Aorta (tissue), 5 donors: Measurements from ENCODE around the gene ERI3. TPM values are rescaled to one million over a fixed set of nuclear protein-coding genes. Genes with fewer than 3 reads are reported as not detected.

Source experiments
- ATAC-seq: fragments of 200-7000 bp; cut with Tn5 transposase; one replicate; pipeline ENCODE4 v1.9.1; 2022; ENCODE audit warnings: moderate library complexity; ENCODE audit not compliant: low FRiP score
- DNase-seq, 2 donors: peaks; one replicate each; pipeline ENCODE4 v3.0.0-alpha.2; 2020
- H3K27ac ChIP-seq, 2 donors: one replicate each; pipeline ENCODE4 v1.5.1; 2013; ENCODE audit warnings: low read length in 2 of 2, mild to moderate bottlenecking in 2 of 2, moderate library complexity in 2 of 2, control low read depth in 1 of 2, inconsistent platforms in 1 of 2, low read depth in 1 of 2
- H3K27me3 ChIP-seq, 2 donors: one replicate each; pipeline ENCODE4 v1.6.1; 2013; ENCODE audit warnings: control low read depth in 1 of 2, low read length in 1 of 2, mild to moderate bottlenecking in 1 of 2, moderate library complexity in 1 of 2; ENCODE audit not compliant: insufficient read depth in 2 of 2, control insufficient read depth in 1 of 2
- H3K36me3 ChIP-seq, 2 donors: one replicate each; pipeline ENCODE4 v1.6.1; 2013; ENCODE audit warnings: control low read depth in 1 of 2, low read length in 1 of 2, mild to moderate bottlenecking in 1 of 2; ENCODE audit not compliant: insufficient read depth in 2 of 2, control insufficient read depth in 1 of 2
- H3K4me1 ChIP-seq, 2 donors: one replicate each; pipeline ENCODE4 v1.6.1; 2013; ENCODE audit warnings: low read length in 2 of 2, control low read depth in 1 of 2, mild to moderate bottlenecking in 1 of 2, moderate library complexity in 1 of 2; ENCODE audit not compliant: insufficient read depth in 2 of 2, control insufficient read depth in 1 of 2
- H3K4me3 ChIP-seq, 2 donors: one replicate each; pipeline ENCODE4 v1.5.1; 2013; ENCODE audit warnings: low read length in 2 of 2, control low read depth in 1 of 2, mild to moderate bottlenecking in 1 of 2
- H3K9me3 ChIP-seq: one replicate; pipeline ENCODE4 v1.6.1; 2013; ENCODE audit warnings: mild to moderate bottlenecking, low read length; ENCODE audit not compliant: control insufficient read depth
- WGBS, 2 donors: extraction: QIAGEN DNeasy Blood & Tissue Kit; methylation state at CpG; one replicate each; pipeline ENCODE4 v1.1.7; 2013; 5-methylcytosine and 5-hydroxymethylcytosine counted together
- intact Hi-C, 2 donors: fragments of 100-400 bp; cut with DNase I; formaldehyde crosslinking; loops; one replicate each; pipeline versions ENCODE4 v1.14.2 to v1.15.0; 2022
- polyA plus RNA-seq, 2 donors: library from polyadenylated mRNA; stranded (reverse); fragments of 200-250 nt; gene quantifications; one replicate each; pipeline ENCODE4 v1.2.3, GENCODE V29; 2013
- total RNA-seq, 2 donors: library from RNA; stranded (reverse); fragmentation: NEBNext Ultra II Directional; extraction: Animal tissue kit (Norgen Biotek cat#: 25700); gene quantifications; one replicate each; pipeline ENCODE4 v1.2.1, GENCODE V29; 2021
- donor health status: healthy with polysubstance abuse.
- donor health status: Bipolar disorder and iron deficiency.
- donor health status: DM: no; HTN: no; CAD: no.
- donor health status: DM: no; HTN: no; CAD: no.
- donor health status: DM: yes; HTN: yes; CAD: no.

The ERI3 gene
- total and polyA plus RNA-seq, 4 donors, result 31.4 to 55.2 (median 44.9) TPM

GRCh38 chr1:44237721-44238457, 117.2 kb downstream of the ERI3 start:
- ATAC-seq (peak; percentile 82), DNase-seq (peak; percentile 66 to 87)
- intact Hi-C loops, result no loop called here
- Histone ChIP-seq H3K36me3 (no peaks in the 10 kb centered on the region), H3K27me3 (no peaks in the 10 kb centered on the region), H3K4me1 (no peaks in the 10 kb centered on the region), H3K9me3 (no peaks in the 10 kb centered on the region), H3K27ac (no peak overlapping the region), H3K4me3 (no peak overlapping the region)
- 33 to 40% methylated on average over 33 of the region's 33 CpGs for WGBS, 2 donors

- no peak for ATAC-seq
These were observed 118.4 kb downstream of the ERI3 start for GRCh38 chr1:44236490-44237272.

GRCh38 chr1:44235808-44236207, 119.2 kb downstream of the ERI3 start:
- no peaks in the 10 kb centered on the region for H3K4me1 ChIP-seq
- 92 to 95% methylated on average over 5 of the region's 5 CpGs for WGBS, 2 donors
- H3K36me3 ChIP-seq, result no peaks in the 10 kb centered on the region
- intact Hi-C loops, result no loop called here
- no peaks in the 10 kb centered on the region for H3K9me3 ChIP-seq
- no peak for DNase-seq
- no peaks in the 10 kb centered on the region for H3K27me3 ChIP-seq
- no peak overlapping the region for H3K4me3 ChIP-seq
- ATAC-seq, result no peak
- no peak overlapping the region for H3K27ac ChIP-seq

More at GRCh38 chr1:44236490-44237272, 118.4 kb downstream of the ERI3 start:
- Histone ChIP-seq H3K27me3 (no peaks in the 10 kb centered on the region), H3K4me3 (no peak overlapping the region), H3K9me3 (no peaks in the 10 kb centered on the region), H3K27ac (no peak overlapping the region), H3K4me1 (no peaks in the 10 kb centered on the region), H3K36me3 (no peaks in the 10 kb centered on the region)
- intact Hi-C loops, result no loop called here
- peak in 1 of 2 donors; percentile 48 for DNase-seq
- WGBS, 2 donors, result 94% methylated on average over 7 to 8 of the region's 8 CpGs

DNA sequence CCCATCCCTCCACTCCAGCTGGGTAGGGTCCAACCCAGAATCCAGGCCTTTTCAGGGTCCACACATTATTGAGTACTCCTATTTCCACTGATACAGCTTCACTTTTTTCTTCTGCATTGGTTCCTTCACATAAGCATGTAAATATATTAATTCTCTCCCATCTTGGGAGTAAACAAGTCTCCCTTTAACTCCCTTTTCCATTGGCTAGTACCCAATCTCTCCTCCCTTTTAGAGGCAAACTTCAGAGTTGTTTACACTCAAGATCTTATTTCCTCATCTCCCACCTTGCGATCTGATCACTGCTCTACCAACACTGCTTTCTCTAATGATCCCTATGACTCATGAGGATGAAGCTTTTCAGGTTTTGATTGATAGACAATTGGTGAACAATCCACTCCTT, 121.5 kb downstream of the ERI3 start:
- intact Hi-C loops, result no loop called here
- Histone ChIP-seq H3K4me3 (no peak overlapping the region), H3K9me3 (no peaks in the 10 kb centered on the region), H3K36me3 (no peaks in the 10 kb centered on the region), H3K27me3 (no peaks in the 10 kb centered on the region), H3K4me1 (no peaks in the 10 kb centered on the region), H3K27ac (no peak overlapping the region)
- DNase-seq (no peak), ATAC-seq (no peak)
- 95% methylated on average over 1 of the region's 1 CpG for WGBS, 2 donors

DNA sequence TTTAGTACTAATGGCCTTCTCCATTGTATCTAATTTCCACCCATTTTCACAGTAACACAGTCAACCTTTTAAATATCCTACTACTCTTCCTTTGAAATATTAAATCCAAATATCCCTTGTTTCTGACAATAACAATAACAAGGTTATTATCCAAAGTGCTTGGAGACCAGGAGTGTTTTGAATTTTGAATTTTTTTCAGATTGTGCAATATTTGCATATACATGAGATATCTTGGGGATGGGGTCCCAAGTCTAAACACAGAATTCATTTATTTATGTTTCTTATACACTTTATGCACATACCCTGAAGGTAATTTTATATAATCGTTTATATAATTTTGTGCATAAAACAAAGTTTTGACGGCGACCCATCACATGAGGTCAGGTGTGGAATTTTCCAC, 124.3 kb downstream of the ERI3 start:
- WGBS, 2 donors, result 94 to 95% methylated on average over 3 of the region's 3 CpGs

DNA sequence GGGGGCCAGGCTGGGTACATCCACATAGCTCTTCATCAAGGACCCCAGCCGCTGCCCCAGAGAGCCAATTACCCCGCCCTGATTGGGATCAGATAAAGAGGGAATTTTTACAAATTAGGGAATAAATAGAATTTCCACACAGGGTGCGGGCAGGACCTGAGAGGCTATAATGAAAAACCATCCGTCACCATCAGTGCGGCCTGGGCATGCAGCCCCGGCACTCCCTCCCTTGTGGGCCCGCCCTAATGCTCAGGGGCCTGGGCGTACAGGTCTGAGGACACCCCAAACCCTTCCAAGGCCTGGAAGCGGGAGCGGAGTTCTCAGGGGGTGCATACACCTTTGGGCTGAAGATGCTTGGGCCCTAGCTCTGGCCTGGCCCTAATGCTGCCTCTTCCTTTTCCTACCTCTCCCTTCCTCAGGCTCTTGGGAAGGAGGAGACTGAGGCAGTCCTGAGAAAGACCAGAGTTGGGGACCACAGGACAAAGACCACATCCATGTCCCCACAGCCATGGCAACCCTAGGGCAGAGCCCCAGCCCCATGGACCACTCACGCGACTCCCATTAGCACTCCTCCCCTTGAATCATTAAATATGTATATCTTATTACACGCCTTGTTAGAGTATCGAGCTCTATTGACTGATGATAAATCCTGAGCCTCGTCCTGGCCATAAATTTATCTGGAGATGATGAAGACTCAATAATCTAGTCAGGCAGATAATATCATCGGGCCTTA, 125.5 kb downstream of the ERI3 start:
- Histone ChIP-seq H3K4me1 (no peaks in the 10 kb centered on the region), H3K27me3 (no peaks in the 10 kb centered on the region), H3K36me3 (no peaks in the 10 kb centered on the region), H3K27ac (no peak overlapping the region), H3K4me3 (no peak overlapping the region), H3K9me3 (no peaks in the 10 kb centered on the region)
- WGBS, 2 donors, result 95 to 96% methylated on average over 16 of the region's 16 CpGs
- ATAC-seq (no peak), DNase-seq (no peak)
- intact Hi-C loops, result loop anchor here in 1 of 2 donors (10.0 kb wide), 2 partner anchors 215 to 425 kb away; no protein-coding TSS in a partner anchor

More for the DNA sequence above, 124.3 kb downstream of the ERI3 start:
- Histone ChIP-seq H3K27ac (no peak overlapping the region), H3K9me3 (no peaks in the 10 kb centered on the region), H3K4me3 (no peak overlapping the region), H3K27me3 (no peaks in the 10 kb centered on the region), H3K36me3 (no peaks in the 10 kb centered on the region), H3K4me1 (no peaks in the 10 kb centered on the region)
- ATAC-seq (no peak), DNase-seq (no peak)
- intact Hi-C loops, result no loop called here

DNA sequence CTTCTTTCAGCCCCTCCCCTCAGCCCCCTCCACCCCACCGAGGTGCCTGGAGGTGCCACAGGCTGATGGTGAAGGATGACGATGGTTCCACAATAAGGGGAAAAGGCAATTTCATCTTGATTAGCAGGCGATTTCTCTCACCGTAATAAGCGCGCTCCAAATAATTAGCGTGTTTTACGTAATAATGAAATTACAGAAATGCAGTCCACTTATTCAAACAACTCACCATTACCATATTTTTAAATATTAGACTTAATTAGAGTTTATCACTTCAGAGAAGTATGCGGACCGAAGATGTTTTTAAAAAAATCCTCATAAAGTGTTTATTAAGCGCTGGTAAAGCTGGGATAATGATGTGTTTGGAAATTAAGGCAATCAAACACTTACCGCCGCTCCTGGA, 126.8 kb downstream of the ERI3 start:
- DNase-seq, result no peak
- Histone ChIP-seq H3K27ac (no peak overlapping the region), H3K36me3 (no peaks in the 10 kb centered on the region), H3K9me3 (no peaks in the 10 kb centered on the region), H3K27me3 (no peaks in the 10 kb centered on the region), H3K4me1 (no peaks in the 10 kb centered on the region), H3K4me3 (no peak overlapping the region)
- intact Hi-C loops, result loop anchor here in 1 of 2 donors (10.0 kb wide), 2 partner anchors 213 to 427 kb away; no protein-coding TSS in a partner anchor
- no peak for ATAC-seq
- 96 to 98% methylated on average over 13 of the region's 13 CpGs for WGBS, 2 donors

GRCh38 chr1:44227211-44227610, 127.8 kb downstream of the ERI3 start:
- H3K4me1 ChIP-seq, result no peaks in the 10 kb centered on the region
- no peaks in the 10 kb centered on the region for H3K9me3 ChIP-seq
- peak overlapping the region in 1 of 2 donors; percentile 8 for H3K27ac ChIP-seq
- H3K27me3 ChIP-seq, result no peaks in the 10 kb centered on the region
- 69 to 78% methylated on average over 1 of the region's 1 CpG for WGBS, 2 donors
- H3K4me3 ChIP-seq, result no peak overlapping the region
- intact Hi-C loops, result loop anchor here in 1 of 2 donors (10.0 kb wide), 2 partner anchors 212 to 428 kb away; no protein-coding TSS in a partner anchor
- H3K36me3 ChIP-seq, result no peaks in the 10 kb centered on the region
- DNase-seq, result no peak
- ATAC-seq, result no peak
